Adrenal gland (tissue), 5 donors: Measurements from ENCODE around the gene CALHM4.

Experiments
- CTCF ChIP-seq, 6 experiments: fragments of 450-650 bp in 4 of 6; fragments of 200-600 bp in 2 of 6; sonication (generic) in 1 of 6; IDR thresholded peaks; 1 replicate in 5 of 6; 2 replicates in 1 of 6; pipeline versions ENCODE4 v1.5.1 to v1.8.0; 2016 to 2021; ENCODE audit warnings: antibody characterized with exemption in 6 of 6, mild to moderate bottlenecking in 2 of 6, moderate library complexity in 1 of 6
- POLR2A ChIP-seq, 2 donors: fragments of 450-650 bp; IDR thresholded peaks; one replicate each; pipeline ENCODE4 v1.6.1; 2017; ENCODE audit warnings: antibody characterized with exemption in 2 of 2, mild to moderate bottlenecking in 2 of 2, moderate library complexity in 1 of 2
- donor health status: DM: no; HTN: no; CAD: no.

DNA sequence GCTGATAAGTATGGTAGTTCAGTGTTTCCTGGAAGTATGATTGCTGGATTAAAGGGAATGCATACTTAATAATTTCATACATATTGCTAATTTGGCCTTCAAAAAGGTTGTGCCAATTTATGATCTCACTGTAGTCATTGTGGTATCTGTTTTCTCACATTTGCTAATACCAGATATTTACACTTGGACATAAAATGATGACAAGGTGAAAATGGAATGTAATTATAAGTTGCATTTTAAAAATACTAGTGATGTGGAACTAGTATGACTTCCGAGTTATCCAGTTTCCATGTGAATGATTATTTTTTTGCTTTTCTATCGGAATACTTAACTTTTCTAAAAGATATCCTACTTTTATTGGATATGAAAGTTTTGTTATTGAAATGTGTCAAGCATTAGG, 33.2 kb downstream of the CALHM4 start:
- TF ChIP-seq CTCF (IDR thresholded peaks at IDR 0.05) = no peak
- TF ChIP-seq POLR2A (IDR thresholded peaks at IDR 0.05) = no peak
